Camera-type eye (tissue), 1 donor: ENCODE measurements around the gene HEYL. TPM values are rescaled to one million over a fixed set of nuclear protein-coding genes. Genes with fewer than 3 reads are reported as not detected.

ENCODE experiments used
- total RNA-seq: library from RNA; depleted of rRNA; stranded (reverse); fragments of >200 nt; gene quantifications from one replicate; pipeline ENCODE4 v1.2.3, GENCODE V29; 2014

HEYL gene
- 16.3 TPM for total RNA-seq

GRCh38 chr1:39639305-39640130, at the start of gene HEYL:
Gene HEYL, minus strand, starts transcription at chr1:39639643. Its CDS starts 18 bp downstream, at chr1:39639625.

GRCh38 chr1:39671793-39672550, 32.5 kb upstream of the HEYL start, which contains the start of gene NT5C1A:
Gene NT5C1A, minus strand, starts transcription at chr1:39672107. Its CDS starts 69 bp downstream, at chr1:39672038.

Other genes starting within 250 kb of the HEYL start
- gene BMP8A, start 148.0 kb downstream of the HEYL start, total RNA-seq: not detected
- 127 TPM for gene PABPC4, start 62.9 kb downstream of the HEYL start, total RNA-seq
- gene NT5C1A, start 32.5 kb upstream of the HEYL start, total RNA-seq: 2.8 TPM
- 5.7 TPM for gene HPCAL4, start 51.8 kb upstream of the HEYL start, total RNA-seq
- 33.5 TPM for gene PPIE, start 99.2 kb upstream of the HEYL start, total RNA-seq
- gene OXCT2, start 131.7 kb upstream of the HEYL start, total RNA-seq: 0.66 TPM
- gene BMP8B, start 149.2 kb upstream of the HEYL start, total RNA-seq: 6.8 TPM
- gene TRIT1, start 243.9 kb upstream of the HEYL start, total RNA-seq: 39.6 TPM